ENCODE data around the gene PPP1R12B.
"Not testable (repeated sequence)": the region's sequence is repeated elsewhere in the genome, so short reads cannot be mapped to it uniquely, and the experiment has no call there.

PPP1R12B gene

DNA sequence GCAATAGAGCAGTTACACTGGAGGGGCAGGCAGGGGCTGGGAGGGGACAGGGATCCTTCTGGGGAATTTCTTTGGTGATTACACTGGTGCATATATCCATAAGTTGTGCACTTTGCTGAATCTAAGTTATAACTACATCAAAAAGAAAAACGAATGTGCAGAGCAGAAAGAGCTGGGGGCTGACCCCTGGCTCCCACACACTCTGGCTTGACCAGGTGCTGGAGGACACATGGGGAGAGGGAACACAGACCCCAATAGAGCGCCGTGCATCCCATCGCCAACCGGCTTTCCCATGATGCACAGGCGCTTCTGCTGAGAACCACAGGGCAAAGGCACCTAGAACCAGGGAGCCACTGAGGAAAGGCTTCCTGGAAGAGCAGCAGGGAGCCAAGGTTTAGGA lies 281.6 kb downstream of the PPP1R12B start:
- DNase-seq (ENCODE audit: low read depth in 2 of 2) = not testable (repeated sequence)

DNA sequence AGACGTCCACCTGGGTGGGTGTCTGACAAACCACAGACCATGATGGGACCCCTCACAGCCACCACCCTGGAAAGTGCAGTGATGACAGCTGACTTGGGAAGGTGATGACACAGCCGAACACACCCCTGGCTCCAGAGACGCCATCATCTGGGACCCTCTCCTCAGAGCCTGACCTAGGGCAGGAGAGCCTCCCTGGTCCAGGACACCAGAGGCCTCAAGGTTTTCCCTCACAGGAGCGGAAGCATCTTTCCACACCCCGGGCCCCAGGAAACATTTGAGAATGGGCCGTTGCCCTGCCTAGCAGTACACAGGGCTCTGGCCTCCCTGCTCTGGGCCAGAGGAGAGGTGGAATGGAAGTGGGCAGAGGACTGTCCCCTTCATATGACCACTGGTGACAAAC lies 282.0 kb downstream of the PPP1R12B start:
- no peak for DNase-seq (ENCODE audit: low read depth in 2 of 2)

GRCh38 chr1:202631076-202631923 lies 282.8 kb downstream of the PPP1R12B start:
- DNase-seq (ENCODE audit: low read depth in 2 of 2) = no peak

- no peak for DNase-seq (ENCODE audit: low read depth in 2 of 2)
Measured at GRCh38 chr1:202632241-202632640, 283.7 kb downstream of the PPP1R12B start.

DNA sequence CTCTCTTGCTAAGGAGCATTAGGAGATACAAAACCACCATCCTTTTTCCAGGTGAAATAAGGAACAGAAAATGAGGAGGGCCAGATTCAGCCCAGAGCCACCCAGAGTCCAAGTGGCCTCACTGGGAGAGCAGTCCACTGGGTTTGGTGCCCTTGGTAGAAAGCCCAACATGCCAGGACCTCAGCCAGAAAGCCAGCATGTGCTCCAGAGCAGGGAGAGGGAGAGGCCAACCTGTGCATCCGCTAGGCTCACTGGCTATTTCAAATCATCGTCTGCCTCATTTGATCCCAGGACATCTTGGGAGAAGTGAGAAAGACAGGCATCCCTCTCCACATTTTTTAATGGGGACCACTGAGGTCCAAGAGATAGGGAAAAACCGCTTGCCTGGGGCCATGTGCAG lies 287.7 kb downstream of the PPP1R12B start:
- not testable (repeated sequence) for DNase-seq (ENCODE audit: low read depth in 2 of 2)

- not testable (repeated sequence) for DNase-seq (ENCODE audit: low read depth in 2 of 2)
Measured at GRCh38 chr1:202637321-202638018, 289.0 kb downstream of the PPP1R12B start.

GRCh38 chr1:202638019-202638700 lies 289.7 kb downstream of the PPP1R12B start:
- no peak for DNase-seq (ENCODE audit: low read depth in 2 of 2)

DNA sequence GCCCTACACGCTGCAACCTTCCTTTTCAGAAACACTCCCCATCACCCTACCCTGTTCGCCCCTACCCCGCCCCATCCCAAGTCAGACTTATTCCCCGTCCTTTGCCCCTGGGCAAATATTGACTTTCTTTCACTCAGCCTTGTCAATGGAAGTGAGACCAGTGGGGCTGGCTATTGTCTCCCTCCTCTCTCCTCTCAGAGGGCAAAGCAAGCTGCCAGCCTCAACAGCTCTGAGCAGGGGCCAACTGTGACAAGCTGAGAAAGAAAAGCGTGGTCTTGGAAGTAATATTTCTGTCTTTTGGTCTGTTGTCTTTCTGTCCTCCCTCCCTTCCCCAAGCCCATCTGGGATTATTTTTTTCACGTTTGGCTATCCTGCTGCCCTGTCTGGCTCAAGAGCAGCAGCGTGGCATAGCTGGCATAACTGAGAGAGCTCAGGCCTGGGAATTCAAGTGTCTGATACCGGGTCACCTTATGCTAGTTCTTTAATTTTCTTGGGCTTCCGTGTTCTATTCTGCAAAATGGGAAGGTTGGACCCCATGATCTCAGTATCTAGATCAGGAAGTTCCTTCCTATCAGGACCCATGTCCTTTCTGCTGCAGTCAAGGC lies 290.3 kb downstream of the PPP1R12B start:
- not testable (repeated sequence) for DNase-seq (ENCODE audit: low read depth in 2 of 2)

DNA sequence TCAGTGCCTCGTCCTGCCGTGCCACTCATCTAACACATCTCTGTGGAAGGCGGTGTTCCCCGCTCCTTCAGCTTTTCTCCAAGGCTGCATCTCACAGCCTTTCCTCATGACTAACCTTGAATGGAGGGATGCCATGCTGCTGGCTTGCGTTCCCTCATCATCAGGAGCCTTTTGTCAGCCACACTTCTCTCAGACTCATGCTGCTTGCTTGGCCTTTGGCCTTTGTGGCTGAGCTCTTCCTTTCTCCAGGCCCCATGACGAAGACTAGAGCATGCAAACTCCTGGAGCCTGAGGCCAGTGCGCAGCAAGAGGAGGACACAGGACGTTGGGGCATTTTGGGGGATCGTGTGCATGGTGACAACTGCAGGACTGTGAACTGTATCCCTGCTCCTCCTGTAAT lies 291.0 kb downstream of the PPP1R12B start:
- DNase-seq (ENCODE audit: low read depth in 2 of 2) = no peak

DNA sequence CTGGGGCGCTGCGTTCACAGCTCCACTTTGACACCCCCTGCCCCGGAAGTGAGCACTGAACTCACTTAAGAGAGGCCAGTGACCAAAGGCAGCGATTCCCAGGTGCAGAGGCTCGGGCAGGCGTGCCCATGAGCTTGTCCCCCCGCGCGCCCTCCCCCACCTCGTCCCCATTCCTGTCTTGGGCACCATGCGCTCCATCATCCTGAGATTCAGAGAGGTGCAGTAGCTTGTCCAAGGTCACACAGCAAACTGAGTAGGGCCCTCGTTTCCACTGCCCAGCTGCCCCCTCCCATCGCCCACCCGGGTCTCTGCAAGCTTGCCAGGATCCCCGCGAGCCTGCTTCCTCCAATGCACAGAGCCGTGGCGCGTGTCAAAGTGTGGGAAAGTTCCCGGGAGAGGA lies 293.7 kb downstream of the PPP1R12B start:
- no peak for DNase-seq (ENCODE audit: low read depth in 2 of 2)
